Effector memory CD8-positive, alpha-beta T cell (primary cell): ENCODE measurements around the gene ELOVL3.
A peak's percentile ranks its signal among the peaks of the same experiment; 100 is the strongest.

ENCODE experiments used
- ATAC-seq: fragments of 150-1000 bp; cut with Tn5 transposase; replicated peaks from 2 replicates; pipeline ENCODE4 v1.10.0; 2021; ENCODE audit warnings: mild to moderate bottlenecking, moderate library complexity
- DNase-seq, 3 experiments: peaks; one replicate each; pipeline ENCODE4 v3.0.0; 2021
- H3K27ac Mint-ChIP-seq, 2 donors: one replicate each; pipeline ENCODE4 v1.8.0; 2022; ENCODE audit warnings: mild to moderate bottlenecking in 2 of 2, mixed read lengths in 2 of 2, moderate library complexity in 2 of 2
- H3K27me3 Mint-ChIP-seq, 2 donors: one replicate each; pipeline ENCODE4 v1.8.0; 2022; ENCODE audit warnings: mixed read lengths in 2 of 2
- H3K36me3 Mint-ChIP-seq: one replicate; pipeline ENCODE4 v1.8.0; 2022; ENCODE audit warnings: mild to moderate bottlenecking, moderate library complexity, mixed read lengths; ENCODE audit not compliant: insufficient read depth
- H3K4me1 Mint-ChIP-seq, 2 donors: one replicate each; pipeline ENCODE4 v1.8.0; 2022; ENCODE audit warnings: low read depth in 2 of 2, mixed read lengths in 2 of 2
- H3K4me3 Mint-ChIP-seq, 2 donors: one replicate each; pipeline ENCODE4 v1.8.0; 2022; ENCODE audit warnings: mild to moderate bottlenecking in 2 of 2, mixed read lengths in 2 of 2, moderate library complexity in 2 of 2
- H3K9me3 Mint-ChIP-seq, 2 donors: one replicate each; pipeline ENCODE4 v1.8.0; 2022; ENCODE audit warnings: mixed read lengths in 2 of 2

Gene ELOVL3

GRCh38 chr10:102231357-102232318, 5.5 kb downstream of the ELOVL3 start:
- peak overlapping the region; percentile 81 to 87 for H3K4me3 Mint-ChIP-seq
- H3K27ac Mint-ChIP-seq: peak overlapping the region in 1 of 2 donors; percentile 39
- peak; percentile 54 to 66 (median 63) for DNase-seq
- ATAC-seq: peak; percentile 60
- H3K36me3 Mint-ChIP-seq: no peaks in the 10 kb centered on the region
- no peaks in the 10 kb centered on the region for H3K9me3 Mint-ChIP-seq
- H3K4me1 Mint-ChIP-seq: peaks cover 12 to 16% of the 10 kb centered on the region in 2 donors
- peaks cover 37 to 68% of the 10 kb centered on the region in 2 donors for H3K27me3 Mint-ChIP-seq

GRCh38 chr10:102233997-102234396, 7.9 kb downstream of the ELOVL3 start:
- DNase-seq (no peak), ATAC-seq (no peak)
- Mint-ChIP-seq H3K27ac (no peak overlapping the region), H3K9me3 (no peaks in the 10 kb centered on the region), H3K27me3 (peaks cover 21 to 49% of the 10 kb centered on the region in 2 donors), H3K4me3 (no peak overlapping the region), H3K36me3 (no peaks in the 10 kb centered on the region), H3K4me1 (peaks cover 10 to 16% of the 10 kb centered on the region in 2 donors)

- peaks cover 6 to 8% of the 10 kb centered on the region in 2 donors for H3K4me1 Mint-ChIP-seq
- H3K36me3 Mint-ChIP-seq: no peaks in the 10 kb centered on the region
- H3K27ac Mint-ChIP-seq: no peak overlapping the region
- H3K27me3 Mint-ChIP-seq: peaks cover 13 to 41% of the 10 kb centered on the region in 2 donors
- H3K4me3 Mint-ChIP-seq: no peak overlapping the region
- ATAC-seq: no peak
- H3K9me3 Mint-ChIP-seq: no peaks in the 10 kb centered on the region
- no peak for DNase-seq
Observed at GRCh38 chr10:102234888-102235597, 8.9 kb downstream of the ELOVL3 start.

- Mint-ChIP-seq H3K4me1 (peaks cover 3 to 4% of the 10 kb centered on the region in 2 donors), H3K4me3 (no peak overlapping the region), H3K27ac (no peak overlapping the region), H3K27me3 (peaks cover 13 to 36% of the 10 kb centered on the region in 2 donors), H3K9me3 (no peaks in the 10 kb centered on the region), H3K36me3 (no peaks in the 10 kb centered on the region)
- ATAC-seq (no peak), DNase-seq (no peak)
Observed at GRCh38 chr10:102235598-102235920, 9.5 kb downstream of the ELOVL3 start.

GRCh38 chr10:102236006-102236405, 9.9 kb downstream of the ELOVL3 start:
- no peaks in the 10 kb centered on the region for H3K36me3 Mint-ChIP-seq
- no peak overlapping the region for H3K27ac Mint-ChIP-seq
- H3K4me1 Mint-ChIP-seq: peaks cover under 1 to 5% of the 10 kb centered on the region in 2 donors
- no peak overlapping the region for H3K4me3 Mint-ChIP-seq
- ATAC-seq (no peak), DNase-seq (no peak)
- H3K27me3 Mint-ChIP-seq: peaks cover 13 to 33% of the 10 kb centered on the region in 2 donors
- no peaks in the 10 kb centered on the region for H3K9me3 Mint-ChIP-seq

- H3K27me3 Mint-ChIP-seq: peaks cover 20 to 38% of the 10 kb centered on the region in 2 donors
- H3K4me3 Mint-ChIP-seq: no peak overlapping the region
- no peaks in the 10 kb centered on the region for H3K36me3 Mint-ChIP-seq
- peaks cover 8 to 15% of the 10 kb centered on the region in 2 donors for H3K4me1 Mint-ChIP-seq
- H3K9me3 Mint-ChIP-seq: no peaks in the 10 kb centered on the region
- DNase-seq (no peak), ATAC-seq (no peak)
- H3K27ac Mint-ChIP-seq: no peak overlapping the region
Observed at GRCh38 chr10:102237711-102238252, 11.7 kb downstream of the ELOVL3 start.

- Mint-ChIP-seq H3K27ac (no peak overlapping the region), H3K27me3 (peaks cover 13 to 29% of the 10 kb centered on the region in 2 donors), H3K9me3 (no peaks in the 10 kb centered on the region), H3K4me1 (peaks cover 15 to 19% of the 10 kb centered on the region in 2 donors), H3K4me3 (peak overlapping the region; percentile 75 to 81), H3K36me3 (peaks cover 6% of the 10 kb centered on the region)
- DNase-seq (no peak), ATAC-seq (no peak)
Observed at GRCh38 chr10:102240467-102241031, 14.4 kb downstream of the ELOVL3 start.

- no peak for ATAC-seq
- no peak for DNase-seq
- Mint-ChIP-seq H3K4me1 (peaks cover 16 to 22% of the 10 kb centered on the region in 2 donors), H3K27me3 (peaks cover 8 to 24% of the 10 kb centered on the region in 2 donors), H3K36me3 (peaks cover 9% of the 10 kb centered on the region), H3K9me3 (no peaks in the 10 kb centered on the region), H3K4me3 (peak overlapping the region; percentile 75 to 81), H3K27ac (no peak overlapping the region)
Observed at GRCh38 chr10:102241032-102241443, 14.9 kb downstream of the ELOVL3 start.

- no peak within 1 kb of the TSS for H3K27ac Mint-ChIP-seq
- peaks cover 7 to 23% of the 10 kb centered on the region in 2 donors for H3K27me3 Mint-ChIP-seq
Observed at GRCh38 chr10:102241444-102242117, 15.5 kb downstream of the ELOVL3 start, which contains the start of gene PITX3. TSS of gene PITX3 (minus strand) at chr10:102241512. CDS start at chr10:102232080, 9,432 bp downstream.

GRCh38 chr10:102242118-102242485, 16.0 kb downstream of the ELOVL3 start:
- H3K27me3 Mint-ChIP-seq: peaks cover 7 to 23% of the 10 kb centered on the region in 2 donors
- no peak overlapping the region for H3K27ac Mint-ChIP-seq
- ATAC-seq: no peak
- H3K4me3 Mint-ChIP-seq: peak overlapping the region; percentile 75 to 81
- peaks cover 12% of the 10 kb centered on the region for H3K36me3 Mint-ChIP-seq
- no peak for DNase-seq
- no peaks in the 10 kb centered on the region for H3K9me3 Mint-ChIP-seq
- peaks cover 27 to 32% of the 10 kb centered on the region in 2 donors for H3K4me1 Mint-ChIP-seq

More at GRCh38 chr10:102241444-102242117, 15.5 kb downstream of the ELOVL3 start, which contains the start of gene PITX3:
- peak; percentile 61 for ATAC-seq
- Mint-ChIP-seq H3K4me3 (peak within 1 kb of the TSS; percentile 75 to 81), H3K4me1 (peaks cover 22 to 28% of the 10 kb centered on the region in 2 donors), H3K9me3 (no peaks in the 10 kb centered on the region), H3K36me3 (peaks cover 12% of the 10 kb centered on the region)
- peak; percentile 85 to 90 (median 87) for DNase-seq

- Mint-ChIP-seq H3K27me3 (peaks cover 7 to 23% of the 10 kb centered on the region in 2 donors), H3K27ac (no peak overlapping the region), H3K4me1 (peaks cover 38 to 42% of the 10 kb centered on the region in 2 donors), H3K9me3 (no peaks in the 10 kb centered on the region), H3K36me3 (peaks cover 12% of the 10 kb centered on the region), H3K4me3 (peak overlapping the region; percentile 23 to 26)
- DNase-seq: no peak
- no peak for ATAC-seq
Observed at GRCh38 chr10:102243309-102243708, 17.2 kb downstream of the ELOVL3 start.

GRCh38 chr10:102245082-102245931, 19.2 kb downstream of the ELOVL3 start, which contains the start of gene GBF1:
TSS of gene GBF1 (plus strand) at chr10:102245532. CDS start at chr10:102258939, 13,407 bp downstream.
- DNase-seq: peak; percentile 81 to 85 (median 81)
- peak within 1 kb of the TSS; percentile 95 to 96 for H3K4me3 Mint-ChIP-seq
- peaks cover 38 to 42% of the 10 kb centered on the region in 2 donors for H3K4me1 Mint-ChIP-seq

More at GRCh38 chr10:102245082-102245931, 19.2 kb downstream of the ELOVL3 start, which contains the start of gene GBF1:
- Mint-ChIP-seq H3K9me3 (no peaks in the 10 kb centered on the region), H3K36me3 (peaks cover 12% of the 10 kb centered on the region), H3K27ac (peak within 1 kb of the TSS; percentile 93 to 96), H3K27me3 (peaks cover 7 to 23% of the 10 kb centered on the region in 2 donors)
- ATAC-seq: peak; percentile 85
